GM12878 (cell line): Measurements from ENCODE around the gene BAG5. TPM values are rescaled to one million over a fixed set of nuclear protein-coding genes. Genes with fewer than 3 reads are reported as not detected.

Source experiments
- ATAC-seq: fragments of 200-7000 bp; cut with Tn5 transposase; 3 replicates; pipeline ENCODE4 v1.9.1; 2020; ENCODE audit warnings: mild to moderate bottlenecking, moderate library complexity
- BruUV-seq: library from RNA; stranded (reverse); fragments of 400-500 nt; replicated peaks from 2 replicates; lab custom pipeline; 2021; lab: Mats Ljungman, UMichigan
- CTCF ChIA-PET: fragments of 300-600 bp; sonication (Branson Sonifier 250); formaldehyde crosslinking; extraction: SDS; loops from one replicate; lab custom pipeline; 2021; ENCODE audit warnings: inconsistent platforms; lab: Yijun Ruan, JAX
- POLR2A ChIA-PET: fragments of 350-600 bp; formaldehyde crosslinking; extraction: SDS; loops from one replicate; lab custom pipeline; 2021; ENCODE audit warnings: inconsistent platforms; lab: Charles Lee
- RAD21 ChIA-PET: fragments of 300-600 bp; sonication (Branson Sonifier 250); formaldehyde crosslinking; loops from one replicate; lab custom pipeline; 2023; ENCODE audit warnings: antibody characterized with exemption; ENCODE audit not compliant: unreplicated experiment; lab: Charles Lee
- SMC1A ChIA-PET: fragments of 300-600 bp; sonication (Branson Sonifier 250); formaldehyde crosslinking; loops from one replicate; lab custom pipeline; 2023; ENCODE audit not compliant: unreplicated experiment, uncharacterized antibody; lab: Charles Lee
- DNase-seq: peaks from one replicate; pipeline ENCODE4 v3.0.0-alpha.2; 2011; ENCODE audit warnings: low read depth, low spot score
- FAIRE-seq: peaks from 3 replicates; lab custom pipeline; 2011; peaks lifted over from hg19 to GRCh38; lab: Jason Lieb, UNC
- H2AFZ ChIP-seq: 2 replicates; pipeline ENCODE4 v1.6.0; 2011; ENCODE audit warnings: low read depth, low read length, control low read depth; ENCODE audit not compliant: control insufficient read depth
- H3K27ac ChIP-seq: 2 replicates; pipeline ENCODE4 v1.5.1; 2011; ENCODE audit warnings: control low read depth; ENCODE audit not compliant: control insufficient read depth, insufficient read depth
- H3K27me3 ChIP-seq, 2 experiments: replicated peaks in 1 of 2; 2 replicates each; pipeline versions ENCODE4 v1.6.0 to v1.6.1; 2011; ENCODE audit warnings: low read length in 1 of 2; ENCODE audit not compliant: control insufficient read depth in 2 of 2, insufficient read depth in 2 of 2
- H3K36me3 ChIP-seq, 2 experiments: 2 replicates each; pipeline ENCODE4 v1.5.1; 2011; ENCODE audit warnings: low read length in 1 of 2; ENCODE audit not compliant: control insufficient read depth in 2 of 2, insufficient read depth in 2 of 2
- H3K4me1 ChIP-seq: 2 replicates; pipeline ENCODE4 v1.6.1; 2011; ENCODE audit warnings: mild to moderate bottlenecking, low read length, moderate library complexity, mixed read lengths; ENCODE audit not compliant: control insufficient read depth, insufficient read depth
- H3K4me2 ChIP-seq: 2 replicates; pipeline ENCODE4 v1.6.0; 2011; ENCODE audit warnings: control low read depth; ENCODE audit not compliant: control insufficient read depth, insufficient read depth
- H3K4me3 ChIP-seq: fragments of 200-600 bp; sonication (generic); 2 replicates; pipeline ENCODE4 v1.5.1; 2016
- H3K79me2 ChIP-seq: 2 replicates; pipeline ENCODE4 v1.6.0; 2011; ENCODE audit warnings: low read length; ENCODE audit not compliant: control insufficient read depth, insufficient read depth
- H3K9ac ChIP-seq: 2 replicates; pipeline ENCODE4 v1.8.0; 2011; ENCODE audit warnings: low read length, control low read depth, mixed read lengths; ENCODE audit not compliant: control insufficient read depth, insufficient read depth
- H3K9me3 ChIP-seq: replicated peaks from 3 replicates; pipeline ENCODE4 v1.5.1; 2011; ENCODE audit warnings: mild to moderate bottlenecking, low read length; ENCODE audit not compliant: control insufficient read depth, insufficient read depth
- H4K20me1 ChIP-seq: 2 replicates; pipeline ENCODE4 v1.6.0; 2011; ENCODE audit not compliant: control insufficient read depth, insufficient read depth
- BHLHE40 ChIP-seq, 2 experiments: fragments of 450-650 bp in 1 of 2; IDR thresholded peaks; 2 replicates each; pipeline ENCODE4 v1.6.1; 2011 to 2017; ENCODE audit warnings: low read depth in 2 of 2, borderline replicate concordance in 1 of 2, improper control_type of control experiment in 1 of 2, low read length in 1 of 2, mild to moderate bottlenecking in 1 of 2
- CBX3 ChIP-seq: fragments of 200-600 bp; sonication (generic); IDR thresholded peaks from 2 replicates; pipeline ENCODE4 v1.6.1; 2016; ENCODE audit warnings: low read depth, borderline replicate concordance
- KAT2A ChIP-seq: conservative IDR thresholded peaks from 2 replicates; pipeline ENCODE4 v1.6.1; 2011; ENCODE audit warnings: low read depth, low read length; ENCODE audit not compliant: control insufficient read depth
- KDM1A ChIP-seq: fragments of 200-600 bp; sonication (generic); IDR thresholded peaks from 2 replicates; pipeline ENCODE4 v1.6.1; 2016; ENCODE audit warnings: borderline replicate concordance
- MEF2B ChIP-seq: fragments of 450-650 bp; IDR thresholded peaks from 2 replicates; pipeline ENCODE4 v1.6.1; 2018; ENCODE audit warnings: mild to moderate bottlenecking, moderate library complexity; ENCODE audit not compliant: partially characterized antibody, poor library complexity, severe bottlenecking
- NFXL1 ChIP-seq: fragments of 450-650 bp; IDR thresholded peaks from 2 replicates; pipeline ENCODE4 v1.6.1; 2017; ENCODE audit warnings: antibody characterized with exemption, mild to moderate bottlenecking, borderline replicate concordance
- SIN3A ChIP-seq: IDR thresholded peaks from 2 replicates; pipeline ENCODE4 v1.6.1; 2012; ENCODE audit warnings: low read depth, low read length, improper control_type of control experiment
- SMAD1 ChIP-seq: fragments of 450-650 bp; IDR thresholded peaks from 2 replicates; pipeline ENCODE4 v1.6.1; 2018; ENCODE audit warnings: mild to moderate bottlenecking, low read depth; ENCODE audit not compliant: partially characterized antibody
- WGBS: methylation state at CpG from one replicate; pipeline ENCODE4 v1.1.6; 2016; ENCODE audit warnings: low lambda C conversion rate; ENCODE audit not compliant: insufficient replicate concordance, insufficient coverage; ENCODE audit errors: missing lambda C conversion rate; 5-methylcytosine and 5-hydroxymethylcytosine counted together
- in situ Hi-C: fragments of 300-500 bp; cut with MboI; formaldehyde crosslinking; loops from 9 replicates; pipeline ENCODE4 v1.14.3; 2018; ENCODE audit warnings: mixed read lengths
- intact Hi-C: fragments of 100-400 bp; cut with micrococcal nuclease; formaldehyde crosslinking; loops from one replicate; pipeline ENCODE4 v1.14.2; 2022; ENCODE audit not compliant: unreplicated experiment
- polyA plus RNA-seq, 11 experiments: library from polyadenylated mRNA; depleted of rRNA in 4 of 11; unstranded in 6 of 11; stranded (reverse) in 5 of 11; fragments of >200 nt; fragmentation: Nextera tagmentation in 4 of 11; fragmentation: Illumina TruSeq in 1 of 11; extraction: Ambion mirVana in 4 of 11; extraction: Trizol in 1 of 11; gene quantifications; 1 replicate in 1 of 11; 2 replicates in 10 of 11; pipeline versions ENCODE4 v1.2.1 to v1.2.3, GENCODE V29; 2011 to 2016; ENCODE audit warnings: inconsistent platforms in 2 of 11, missing spikeins in 2 of 11, low read depth in 1 of 11
- total RNA-seq, 4 experiments: library from RNA; depleted of rRNA in 3 of 4; stranded (reverse); fragments of >200 nt in 3 of 4; fragmentation: Illumina TruSeq in 1 of 4; extraction: Trizol in 1 of 4; gene quantifications; 2 replicates each; pipeline versions ENCODE4 v1.2.1 to v1.2.3, GENCODE V29; 2013 to 2021
- TF ChIP-seq, protein P1 (sequence below): fragments of 450-650 bp; IDR thresholded peaks from 2 replicates; pipeline ENCODE4 v1.6.1; 2016; ENCODE audit warnings: mild to moderate bottlenecking
- TF ChIP-seq, protein P2 (sequence below): IDR thresholded peaks from 2 replicates; pipeline ENCODE4 v1.6.1; 2012; ENCODE audit warnings: improper control_type of control experiment, low read depth, low read length; ENCODE audit not compliant: insufficient replicate concordance
- TF ChIP-seq, protein P3 (sequence below): fragments of 450-650 bp; IDR thresholded peaks from 2 replicates; pipeline ENCODE4 v1.6.1; 2017; ENCODE audit warnings: borderline replicate concordance
- TF ChIP-seq, protein P4 (sequence below): IDR thresholded peaks from 2 replicates; pipeline ENCODE4 v1.6.1; 2012; ENCODE audit warnings: mild to moderate bottlenecking, low read depth, low read length

The BAG5 gene
- total and polyA plus RNA-seq, 10 of the 15 experiments (the other 5 are each of a cell fraction or from before 2014, with no cell fraction given), result 9.9 to 30.5 (median 20.1) TPM

DNA sequence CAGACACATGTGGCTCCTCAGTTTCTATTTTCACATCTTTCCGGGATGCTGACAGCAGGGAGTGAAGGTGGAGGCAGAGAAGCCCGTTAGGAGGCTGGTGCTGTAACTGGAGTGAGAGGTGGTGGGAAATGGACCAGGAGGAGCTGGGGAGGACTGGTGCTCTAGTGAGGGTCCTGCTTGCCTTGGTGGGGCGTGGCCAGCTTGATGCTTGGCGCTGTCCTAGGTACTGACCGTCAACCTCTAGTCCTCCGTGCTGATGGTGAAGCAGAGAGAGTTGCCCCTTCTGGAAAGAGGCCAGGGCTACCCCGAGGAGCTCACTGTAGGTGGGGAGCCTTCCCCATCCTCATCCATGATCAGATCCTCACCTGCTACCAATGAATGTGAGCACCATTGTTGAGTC, 32.1 kb downstream of the BAG5 start:
- ATAC-seq (no peak), DNase-seq (no peak), FAIRE-seq (no peak)
- POLR2A ChIA-PET, result no interaction called here
- no peak overlapping the region for H3K9ac ChIP-seq
- RAD21 ChIA-PET, result interaction anchor here (1.4 kb wide), 2 partner anchors 10 to 31 kb away, joined by 5 read pairs; partner anchors contain the start of gene BAG5
- peaks cover 0 to 6% of the 10 kb centered on the region in 2 experiments; a peak in 2 of 4 replicates for H3K36me3 ChIP-seq
- peak overlapping the region; percentile 85 for H3K4me2 ChIP-seq
- intact Hi-C loops (no loop called here), in situ Hi-C loops (no loop called here)
- H3K9me3 ChIP-seq, result no peaks in the 10 kb centered on the region
- WGBS, result 81% methylated on average over 7 of the region's 7 CpGs
- no peak overlapping the region for H3K27ac ChIP-seq
- peak overlapping the region; percentile 91 for H3K4me3 ChIP-seq
- peaks cover 25% of the 10 kb centered on the region for H3K4me1 ChIP-seq
- CTCF ChIA-PET, result interaction anchor here (0.6 to 5.3 kb wide), 3 partner anchors 11 to 119 kb away, joined by 3 to 39 read pairs (median 3); no protein-coding TSS in a partner anchor
- BruUV-seq, result no TSS peak
- H4K20me1 ChIP-seq, result no peaks in the 10 kb centered on the region
- no peak overlapping the region for H2AFZ ChIP-seq
- SMC1A ChIA-PET, result interaction anchor here (1.1 to 1.7 kb wide), 2 partner anchors 29 to 34 kb away, joined by 3 to 4 read pairs; no protein-coding TSS in a partner anchor
- no peaks in the 10 kb centered on the region for H3K27me3 ChIP-seq
- peaks cover 30% of the 10 kb centered on the region for H3K79me2 ChIP-seq
- TF ChIP-seq, protein P1, sequence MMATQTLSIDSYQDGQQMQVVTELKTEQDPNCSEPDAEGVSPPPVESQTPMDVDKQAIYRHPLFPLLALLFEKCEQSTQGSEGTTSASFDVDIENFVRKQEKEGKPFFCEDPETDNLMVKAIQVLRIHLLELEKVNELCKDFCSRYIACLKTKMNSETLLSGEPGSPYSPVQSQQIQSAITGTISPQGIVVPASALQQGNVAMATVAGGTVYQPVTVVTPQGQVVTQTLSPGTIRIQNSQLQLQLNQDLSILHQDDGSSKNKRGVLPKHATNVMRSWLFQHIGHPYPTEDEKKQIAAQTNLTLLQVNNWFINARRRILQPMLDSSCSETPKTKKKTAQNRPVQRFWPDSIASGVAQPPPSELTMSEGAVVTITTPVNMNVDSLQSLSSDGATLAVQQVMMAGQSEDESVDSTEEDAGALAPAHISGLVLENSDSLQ, result no peak
- no peak for TF ChIP-seq KAT2A
- TF ChIP-seq, protein P2, sequence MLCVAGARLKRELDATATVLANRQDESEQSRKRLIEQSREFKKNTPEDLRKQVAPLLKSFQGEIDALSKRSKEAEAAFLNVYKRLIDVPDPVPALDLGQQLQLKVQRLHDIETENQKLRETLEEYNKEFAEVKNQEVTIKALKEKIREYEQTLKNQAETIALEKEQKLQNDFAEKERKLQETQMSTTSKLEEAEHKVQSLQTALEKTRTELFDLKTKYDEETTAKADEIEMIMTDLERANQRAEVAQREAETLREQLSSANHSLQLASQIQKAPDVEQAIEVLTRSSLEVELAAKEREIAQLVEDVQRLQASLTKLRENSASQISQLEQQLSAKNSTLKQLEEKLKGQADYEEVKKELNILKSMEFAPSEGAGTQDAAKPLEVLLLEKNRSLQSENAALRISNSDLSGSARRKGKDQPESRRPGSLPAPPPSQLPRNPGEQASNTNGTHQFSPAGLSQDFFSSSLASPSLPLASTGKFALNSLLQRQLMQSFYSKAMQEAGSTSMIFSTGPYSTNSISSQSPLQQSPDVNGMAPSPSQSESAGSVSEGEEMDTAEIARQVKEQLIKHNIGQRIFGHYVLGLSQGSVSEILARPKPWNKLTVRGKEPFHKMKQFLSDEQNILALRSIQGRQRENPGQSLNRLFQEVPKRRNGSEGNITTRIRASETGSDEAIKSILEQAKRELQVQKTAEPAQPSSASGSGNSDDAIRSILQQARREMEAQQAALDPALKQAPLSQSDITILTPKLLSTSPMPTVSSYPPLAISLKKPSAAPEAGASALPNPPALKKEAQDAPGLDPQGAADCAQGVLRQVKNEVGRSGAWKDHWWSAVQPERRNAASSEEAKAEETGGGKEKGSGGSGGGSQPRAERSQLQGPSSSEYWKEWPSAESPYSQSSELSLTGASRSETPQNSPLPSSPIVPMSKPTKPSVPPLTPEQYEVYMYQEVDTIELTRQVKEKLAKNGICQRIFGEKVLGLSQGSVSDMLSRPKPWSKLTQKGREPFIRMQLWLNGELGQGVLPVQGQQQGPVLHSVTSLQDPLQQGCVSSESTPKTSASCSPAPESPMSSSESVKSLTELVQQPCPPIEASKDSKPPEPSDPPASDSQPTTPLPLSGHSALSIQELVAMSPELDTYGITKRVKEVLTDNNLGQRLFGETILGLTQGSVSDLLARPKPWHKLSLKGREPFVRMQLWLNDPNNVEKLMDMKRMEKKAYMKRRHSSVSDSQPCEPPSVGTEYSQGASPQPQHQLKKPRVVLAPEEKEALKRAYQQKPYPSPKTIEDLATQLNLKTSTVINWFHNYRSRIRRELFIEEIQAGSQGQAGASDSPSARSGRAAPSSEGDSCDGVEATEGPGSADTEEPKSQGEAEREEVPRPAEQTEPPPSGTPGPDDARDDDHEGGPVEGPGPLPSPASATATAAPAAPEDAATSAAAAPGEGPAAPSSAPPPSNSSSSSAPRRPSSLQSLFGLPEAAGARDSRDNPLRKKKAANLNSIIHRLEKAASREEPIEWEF, result no peak
- no peak for TF ChIP-seq SMAD1
- TF ChIP-seq NFXL1, result no peak
- TF ChIP-seq, protein P3, sequence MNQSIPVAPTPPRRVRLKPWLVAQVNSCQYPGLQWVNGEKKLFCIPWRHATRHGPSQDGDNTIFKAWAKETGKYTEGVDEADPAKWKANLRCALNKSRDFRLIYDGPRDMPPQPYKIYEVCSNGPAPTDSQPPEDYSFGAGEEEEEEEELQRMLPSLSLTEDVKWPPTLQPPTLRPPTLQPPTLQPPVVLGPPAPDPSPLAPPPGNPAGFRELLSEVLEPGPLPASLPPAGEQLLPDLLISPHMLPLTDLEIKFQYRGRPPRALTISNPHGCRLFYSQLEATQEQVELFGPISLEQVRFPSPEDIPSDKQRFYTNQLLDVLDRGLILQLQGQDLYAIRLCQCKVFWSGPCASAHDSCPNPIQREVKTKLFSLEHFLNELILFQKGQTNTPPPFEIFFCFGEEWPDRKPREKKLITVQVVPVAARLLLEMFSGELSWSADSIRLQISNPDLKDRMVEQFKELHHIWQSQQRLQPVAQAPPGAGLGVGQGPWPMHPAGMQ, result no peak
- 0 out of 2 replicates have a peak, but pooled peaks have one; percentile 28 for TF ChIP-seq SIN3A
- TF ChIP-seq, protein P4, sequence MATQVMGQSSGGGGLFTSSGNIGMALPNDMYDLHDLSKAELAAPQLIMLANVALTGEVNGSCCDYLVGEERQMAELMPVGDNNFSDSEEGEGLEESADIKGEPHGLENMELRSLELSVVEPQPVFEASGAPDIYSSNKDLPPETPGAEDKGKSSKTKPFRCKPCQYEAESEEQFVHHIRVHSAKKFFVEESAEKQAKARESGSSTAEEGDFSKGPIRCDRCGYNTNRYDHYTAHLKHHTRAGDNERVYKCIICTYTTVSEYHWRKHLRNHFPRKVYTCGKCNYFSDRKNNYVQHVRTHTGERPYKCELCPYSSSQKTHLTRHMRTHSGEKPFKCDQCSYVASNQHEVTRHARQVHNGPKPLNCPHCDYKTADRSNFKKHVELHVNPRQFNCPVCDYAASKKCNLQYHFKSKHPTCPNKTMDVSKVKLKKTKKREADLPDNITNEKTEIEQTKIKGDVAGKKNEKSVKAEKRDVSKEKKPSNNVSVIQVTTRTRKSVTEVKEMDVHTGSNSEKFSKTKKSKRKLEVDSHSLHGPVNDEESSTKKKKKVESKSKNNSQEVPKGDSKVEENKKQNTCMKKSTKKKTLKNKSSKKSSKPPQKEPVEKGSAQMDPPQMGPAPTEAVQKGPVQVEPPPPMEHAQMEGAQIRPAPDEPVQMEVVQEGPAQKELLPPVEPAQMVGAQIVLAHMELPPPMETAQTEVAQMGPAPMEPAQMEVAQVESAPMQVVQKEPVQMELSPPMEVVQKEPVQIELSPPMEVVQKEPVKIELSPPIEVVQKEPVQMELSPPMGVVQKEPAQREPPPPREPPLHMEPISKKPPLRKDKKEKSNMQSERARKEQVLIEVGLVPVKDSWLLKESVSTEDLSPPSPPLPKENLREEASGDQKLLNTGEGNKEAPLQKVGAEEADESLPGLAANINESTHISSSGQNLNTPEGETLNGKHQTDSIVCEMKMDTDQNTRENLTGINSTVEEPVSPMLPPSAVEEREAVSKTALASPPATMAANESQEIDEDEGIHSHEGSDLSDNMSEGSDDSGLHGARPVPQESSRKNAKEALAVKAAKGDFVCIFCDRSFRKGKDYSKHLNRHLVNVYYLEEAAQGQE, result peak; percentile 90
- no peak for TF ChIP-seq KDM1A
- no peak for TF ChIP-seq MEF2B
- no peak for TF ChIP-seq BHLHE40 (IDR thresholded peaks at IDR 0.05; ENCODE audit: borderline replicate concordance in 1 of 2, low read depth in 2 of 2, low read length in 1 of 2)
- TF ChIP-seq CBX3, result no peak
